SK-N-SH treated with all-trans-retinoic acid at 6 μM for 48 hours (cell line): Measurements from ENCODE around the gene SYTL2.

Source experiments
- ATAC-seq: fragments of 200-7000 bp; cut with Tn5 transposase; 3 replicates; pipeline ENCODE4 v1.9.1; 2020; ENCODE audit warnings: mild to moderate bottlenecking, moderate library complexity
- ARNTL ChIP-seq: fragments of 450-650 bp; formaldehyde crosslinking; IDR thresholded peaks from 2 replicates; pipeline ENCODE4 v1.5.0; 2020; ENCODE audit warnings: low read depth, mild to moderate bottlenecking, moderate library complexity, borderline replicate concordance
- BACH2 ChIP-seq: fragments of 250-450 bp; sonication (Bioruptor Pico); IDR thresholded peaks from 2 replicates; pipeline ENCODE4 v1.9.0; 2021; ENCODE audit warnings: mild to moderate bottlenecking, borderline replicate concordance
- CSDC2 ChIP-seq: fragments of 250-450 bp; sonication (Bioruptor Pico); IDR thresholded peaks from 2 replicates; pipeline ENCODE4 v1.5.0; 2020; ENCODE audit warnings: mild to moderate bottlenecking, moderate library complexity
- CSRNP3 ChIP-seq: fragments of 250-450 bp; sonication (Bioruptor Pico); IDR thresholded peaks from 2 replicates; pipeline ENCODE4 v1.5.1; 2021; ENCODE audit warnings: mild to moderate bottlenecking, moderate library complexity
- ESRRG ChIP-seq: fragments of 250-450 bp; sonication (Bioruptor Pico); IDR thresholded peaks from 2 replicates; pipeline ENCODE4 v1.6.1; 2021; ENCODE audit warnings: mild to moderate bottlenecking
- GLIS3 ChIP-seq: fragments of 250-450 bp; sonication (Bioruptor Pico); IDR thresholded peaks from 2 replicates; pipeline ENCODE4 v1.5.0; 2020; ENCODE audit warnings: mild to moderate bottlenecking, moderate library complexity
- ISL1 ChIP-seq: fragments of 250-450 bp; sonication (Bioruptor Pico); IDR thresholded peaks from 2 replicates; pipeline ENCODE4 v2.1.2; 2022; ENCODE audit warnings: mild to moderate bottlenecking, moderate library complexity
- OSR1 ChIP-seq: fragments of 250-450 bp; sonication (Bioruptor Pico); IDR thresholded peaks from 2 replicates; pipeline ENCODE4 v1.8.0; 2022; ENCODE audit warnings: moderate library complexity, mild to moderate bottlenecking, inconsistent platforms
- PPARA ChIP-seq: fragments of 250-450 bp; sonication (Bioruptor Pico); IDR thresholded peaks from 2 replicates; pipeline ENCODE4 v1.5.0; 2020; ENCODE audit warnings: mild to moderate bottlenecking, borderline replicate concordance
- RARB ChIP-seq: fragments of 250-450 bp; sonication (Bioruptor Pico); IDR thresholded peaks from 2 replicates; pipeline ENCODE4 v1.8.0; 2021; ENCODE audit warnings: mild to moderate bottlenecking, moderate library complexity
- SNAI2 ChIP-seq: fragments of 250-450 bp; sonication (Bioruptor Pico); IDR thresholded peaks from 2 replicates; pipeline ENCODE4 v1.5.0; 2020; ENCODE audit warnings: mild to moderate bottlenecking, moderate library complexity
- TCF4 ChIP-seq: fragments of 250-450 bp; sonication (Bioruptor Pico); IDR thresholded peaks from 2 replicates; pipeline ENCODE4 v1.8.0; 2021; ENCODE audit warnings: mild to moderate bottlenecking, moderate library complexity, borderline replicate concordance
- TOX ChIP-seq: fragments of 250-450 bp; sonication (Bioruptor Pico); IDR thresholded peaks from 2 replicates; pipeline ENCODE4 v1.8.0; 2021; ENCODE audit warnings: mild to moderate bottlenecking, moderate library complexity, borderline replicate concordance
- TSHZ2 ChIP-seq: fragments of 250-450 bp; sonication (Bioruptor Pico); IDR thresholded peaks from 2 replicates; pipeline ENCODE4 v1.5.0; 2020; ENCODE audit warnings: mild to moderate bottlenecking, moderate library complexity
- ZFP3 ChIP-seq: fragments of 250-450 bp; sonication (Bioruptor Pico); IDR thresholded peaks from 2 replicates; pipeline ENCODE4 v1.5.0; 2020; ENCODE audit warnings: mild to moderate bottlenecking, moderate library complexity
- ZFP30 ChIP-seq: fragments of 450-650 bp; formaldehyde crosslinking; IDR thresholded peaks from 2 replicates; pipeline ENCODE4 v1.5.0; 2022; ENCODE audit warnings: mild to moderate bottlenecking, moderate library complexity
- ZNF565 ChIP-seq: fragments of 450-650 bp; formaldehyde crosslinking; conservative IDR thresholded peaks from 2 replicates; pipeline ENCODE4 v1.5.0; 2020; ENCODE audit warnings: low read depth, mild to moderate bottlenecking, moderate library complexity
- TF ChIP-seq, protein P1 (sequence below): fragments of 250-450 bp; sonication (Bioruptor Pico); IDR thresholded peaks from 2 replicates; pipeline ENCODE4 v1.5.1; 2020; ENCODE audit warnings: low read depth, mild to moderate bottlenecking, moderate library complexity
- TF ChIP-seq, protein P2 (sequence below): fragments of 250-450 bp; sonication (Bioruptor Pico); IDR thresholded peaks from 2 replicates; pipeline ENCODE4 v1.8.0; 2021; ENCODE audit warnings: low read depth, mild to moderate bottlenecking, moderate library complexity, borderline replicate concordance

Gene SYTL2

DNA sequence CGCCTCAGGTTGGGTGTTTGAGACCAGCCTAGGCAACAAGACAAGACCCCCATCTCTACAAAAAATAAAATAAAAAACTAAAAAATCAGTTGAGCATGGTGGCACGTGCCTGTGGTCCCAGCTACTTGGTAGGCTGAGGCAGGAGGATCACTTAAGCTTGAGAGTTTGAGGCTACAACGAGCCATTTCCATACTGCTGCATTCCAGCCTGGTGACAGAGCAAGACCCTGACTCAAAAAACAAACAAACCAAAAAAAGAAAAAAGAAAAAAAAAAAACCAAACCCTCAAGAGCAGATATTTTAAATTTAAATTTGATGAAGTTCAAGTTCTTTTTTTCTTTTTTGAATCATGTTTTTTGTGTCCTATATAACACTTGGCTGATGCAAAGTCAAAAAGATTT, 37.1 kb upstream of the SYTL2 start:
- no peak for TF ChIP-seq ARNTL (CRISPR knock-in tag)
- no peak for TF ChIP-seq BACH2 (CRISPR knock-in tag)
- TF ChIP-seq, protein P1, sequence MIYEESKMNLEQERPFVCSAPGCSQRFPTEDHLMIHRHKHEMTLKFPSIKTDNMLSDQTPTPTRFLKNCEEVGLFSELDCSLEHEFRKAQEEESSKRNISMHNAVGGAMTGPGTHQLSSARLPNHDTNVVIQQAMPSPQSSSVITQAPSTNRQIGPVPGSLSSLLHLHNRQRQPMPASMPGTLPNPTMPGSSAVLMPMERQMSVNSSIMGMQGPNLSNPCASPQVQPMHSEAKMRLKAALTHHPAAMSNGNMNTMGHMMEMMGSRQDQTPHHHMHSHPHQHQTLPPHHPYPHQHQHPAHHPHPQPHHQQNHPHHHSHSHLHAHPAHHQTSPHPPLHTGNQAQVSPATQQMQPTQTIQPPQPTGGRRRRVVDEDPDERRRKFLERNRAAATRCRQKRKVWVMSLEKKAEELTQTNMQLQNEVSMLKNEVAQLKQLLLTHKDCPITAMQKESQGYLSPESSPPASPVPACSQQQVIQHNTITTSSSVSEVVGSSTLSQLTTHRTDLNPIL, result no peak
- no peak for ATAC-seq

- ATAC-seq, result no peak
- no peak for TF ChIP-seq ARNTL (CRISPR knock-in tag)
Observed at GRCh38 chr11:85847436-85847835, 36.5 kb upstream of the SYTL2 start.

DNA sequence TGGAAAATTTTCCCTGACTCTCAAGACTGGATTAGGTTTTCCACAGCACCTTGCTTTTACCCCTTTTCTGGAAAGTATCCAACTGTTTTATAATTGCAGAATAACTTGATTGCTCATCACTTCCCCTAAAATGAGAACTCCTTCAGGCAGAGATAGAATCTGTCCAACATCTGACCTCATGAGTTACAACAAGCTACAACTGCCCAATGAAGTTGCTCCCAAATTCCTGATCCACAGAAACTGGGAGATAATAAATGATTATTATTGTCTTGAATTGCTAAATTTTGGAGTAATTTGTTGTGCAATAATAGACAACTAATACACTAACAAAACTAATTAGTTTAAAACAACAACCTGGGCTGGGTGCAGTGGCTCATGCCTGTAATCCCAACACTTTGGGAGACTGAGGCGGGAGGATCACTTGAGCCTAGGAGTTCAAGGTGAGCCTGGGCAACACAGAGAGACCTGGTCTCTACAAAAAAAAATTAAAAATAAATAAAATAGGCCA, 34.2 kb upstream of the SYTL2 start:
- TF ChIP-seq TCF4, result no peak
- TF ChIP-seq ZFP30 (CRISPR knock-in tag), result no peak
- peak; percentile 50 for ATAC-seq

GRCh38 chr11:85844439-85845123, 33.6 kb upstream of the SYTL2 start:
- peak; percentile 57 for ATAC-seq
- TF ChIP-seq CSRNP3 (CRISPR knock-in tag), result no peak
- TF ChIP-seq TCF4, result no peak
- TF ChIP-seq RARB (CRISPR knock-in tag), result no peak
- TF ChIP-seq OSR1 (CRISPR knock-in tag), result no peak
- TF ChIP-seq, protein P1, result no peak
- no peak for TF ChIP-seq CSDC2
- no peak for TF ChIP-seq GLIS3 (CRISPR knock-in tag)
- TF ChIP-seq TOX (CRISPR knock-in tag), result no peak
- no peak for TF ChIP-seq ESRRG (CRISPR knock-in tag)
- TF ChIP-seq ISL1, result no peak
- TF ChIP-seq, protein P2, sequence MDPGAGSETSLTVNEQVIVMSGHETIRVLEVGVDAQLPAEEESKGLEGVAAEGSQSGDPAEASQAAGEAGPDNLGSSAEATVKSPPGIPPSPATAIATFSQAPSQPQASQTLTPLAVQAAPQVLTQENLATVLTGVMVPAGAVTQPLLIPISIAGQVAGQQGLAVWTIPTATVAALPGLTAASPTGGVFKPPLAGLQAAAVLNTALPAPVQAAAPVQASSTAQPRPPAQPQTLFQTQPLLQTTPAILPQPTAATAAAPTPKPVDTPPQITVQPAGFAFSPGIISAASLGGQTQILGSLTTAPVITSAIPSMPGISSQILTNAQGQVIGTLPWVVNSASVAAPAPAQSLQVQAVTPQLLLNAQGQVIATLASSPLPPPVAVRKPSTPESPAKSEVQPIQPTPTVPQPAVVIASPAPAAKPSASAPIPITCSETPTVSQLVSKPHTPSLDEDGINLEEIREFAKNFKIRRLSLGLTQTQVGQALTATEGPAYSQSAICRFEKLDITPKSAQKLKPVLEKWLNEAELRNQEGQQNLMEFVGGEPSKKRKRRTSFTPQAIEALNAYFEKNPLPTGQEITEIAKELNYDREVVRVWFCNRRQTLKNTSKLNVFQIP (CRISPR knock-in tag), result no peak
- TF ChIP-seq BACH2 (CRISPR knock-in tag), result no peak
- TF ChIP-seq PPARA (CRISPR knock-in tag), result no peak
- TF ChIP-seq ARNTL (CRISPR knock-in tag), result no peak
- no peak for TF ChIP-seq SNAI2 (CRISPR knock-in tag)
- no peak for TF ChIP-seq ZFP3 (CRISPR knock-in tag)
- TF ChIP-seq TSHZ2 (CRISPR knock-in tag), result no peak
- TF ChIP-seq ZFP30 (CRISPR knock-in tag), result no peak
- no peak for TF ChIP-seq ZNF565 (CRISPR knock-in tag)
